ENCODE measurements around the gene HNMT.

The HNMT gene

DNA sequence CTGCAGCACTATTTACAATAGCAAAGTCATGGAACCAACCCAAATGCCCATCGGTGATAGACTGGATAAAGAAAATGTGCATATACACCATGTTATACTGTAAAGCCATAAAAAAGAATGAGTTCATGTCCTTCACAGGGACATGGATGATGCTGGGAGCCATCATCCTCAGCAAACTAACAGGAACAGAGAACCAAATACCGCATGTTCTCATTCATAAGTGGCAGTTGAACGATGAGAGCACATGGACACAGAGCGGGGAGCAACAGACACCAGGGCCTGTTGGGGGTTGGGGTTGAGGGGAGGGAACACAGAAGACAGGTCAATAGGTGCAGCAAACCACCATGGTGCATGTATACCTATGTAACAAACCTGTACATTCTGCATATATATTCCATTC is 33.5 kb downstream of the HNMT start:
- no peaks in the 10 kb centered on the region for H3K36me3 ChIP-seq
- H3K27me3 ChIP-seq = no peaks in the 10 kb centered on the region
- TF ChIP-seq, protein P1, sequence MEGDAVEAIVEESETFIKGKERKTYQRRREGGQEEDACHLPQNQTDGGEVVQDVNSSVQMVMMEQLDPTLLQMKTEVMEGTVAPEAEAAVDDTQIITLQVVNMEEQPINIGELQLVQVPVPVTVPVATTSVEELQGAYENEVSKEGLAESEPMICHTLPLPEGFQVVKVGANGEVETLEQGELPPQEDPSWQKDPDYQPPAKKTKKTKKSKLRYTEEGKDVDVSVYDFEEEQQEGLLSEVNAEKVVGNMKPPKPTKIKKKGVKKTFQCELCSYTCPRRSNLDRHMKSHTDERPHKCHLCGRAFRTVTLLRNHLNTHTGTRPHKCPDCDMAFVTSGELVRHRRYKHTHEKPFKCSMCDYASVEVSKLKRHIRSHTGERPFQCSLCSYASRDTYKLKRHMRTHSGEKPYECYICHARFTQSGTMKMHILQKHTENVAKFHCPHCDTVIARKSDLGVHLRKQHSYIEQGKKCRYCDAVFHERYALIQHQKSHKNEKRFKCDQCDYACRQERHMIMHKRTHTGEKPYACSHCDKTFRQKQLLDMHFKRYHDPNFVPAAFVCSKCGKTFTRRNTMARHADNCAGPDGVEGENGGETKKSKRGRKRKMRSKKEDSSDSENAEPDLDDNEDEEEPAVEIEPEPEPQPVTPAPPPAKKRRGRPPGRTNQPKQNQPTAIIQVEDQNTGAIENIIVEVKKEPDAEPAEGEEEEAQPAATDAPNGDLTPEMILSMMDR (IDR thresholded peaks at IDR 0.05) = no peak
- no peak overlapping the region for H3K27ac ChIP-seq
- no peaks in the 10 kb centered on the region for H3K9me3 ChIP-seq
- no peaks in the 10 kb centered on the region for H3K4me1 ChIP-seq (ENCODE audit: control insufficient read depth in 1 of 2, insufficient read depth in 1 of 2, low read depth in 1 of 2, low read length in 1 of 2)
- no peak overlapping the region for H3K4me3 ChIP-seq (ENCODE audit: low read depth in 1 of 2, low read length in 1 of 2)

GRCh38 chr2:137998503-137998902 is 34.2 kb downstream of the HNMT start:
- Histone ChIP-seq H3K36me3 (no peaks in the 10 kb centered on the region), H3K9me3 (no peaks in the 10 kb centered on the region), H3K27me3 (no peaks in the 10 kb centered on the region), H3K4me1 (ENCODE audit: control insufficient read depth in 1 of 2, insufficient read depth in 1 of 2, low read depth in 1 of 2, low read length in 1 of 2) (no peaks in the 10 kb centered on the region), H3K4me3 (ENCODE audit: low read depth in 1 of 2, low read length in 1 of 2) (no peak overlapping the region), H3K27ac (no peak overlapping the region)
- TF ChIP-seq, protein P1 (IDR thresholded peaks at IDR 0.05) = no peak

DNA sequence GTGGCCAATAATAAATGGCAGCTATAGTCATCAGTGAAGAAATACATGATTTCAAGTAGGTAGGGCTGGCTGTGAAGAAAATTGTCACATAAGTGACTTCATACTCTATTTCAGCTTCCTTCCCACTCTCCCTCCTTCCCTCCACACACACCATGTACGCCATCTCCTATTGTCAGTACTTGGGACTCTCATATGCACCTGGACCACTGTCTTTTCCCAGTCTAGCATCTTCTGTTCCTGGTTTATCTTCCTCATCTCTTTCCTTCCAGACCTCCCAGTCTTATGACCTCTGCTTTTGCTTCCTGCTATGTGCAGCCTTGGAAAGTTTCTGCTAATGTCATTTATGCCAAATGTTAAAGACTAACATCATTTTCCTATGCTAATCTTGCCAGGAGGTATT is 35.0 kb downstream of the HNMT start:
- TF ChIP-seq, protein P1 (IDR thresholded peaks at IDR 0.05) = no peak
- H3K4me1 ChIP-seq (ENCODE audit: control insufficient read depth in 1 of 2, insufficient read depth in 1 of 2, low read depth in 1 of 2, low read length in 1 of 2) = no peaks in the 10 kb centered on the region
- no peaks in the 10 kb centered on the region for H3K27me3 ChIP-seq
- H3K9me3 ChIP-seq = no peaks in the 10 kb centered on the region
- H3K27ac ChIP-seq = no peak overlapping the region
- H3K4me3 ChIP-seq (ENCODE audit: low read depth in 1 of 2, low read length in 1 of 2) = no peak overlapping the region
- no peaks in the 10 kb centered on the region for H3K36me3 ChIP-seq

DNA sequence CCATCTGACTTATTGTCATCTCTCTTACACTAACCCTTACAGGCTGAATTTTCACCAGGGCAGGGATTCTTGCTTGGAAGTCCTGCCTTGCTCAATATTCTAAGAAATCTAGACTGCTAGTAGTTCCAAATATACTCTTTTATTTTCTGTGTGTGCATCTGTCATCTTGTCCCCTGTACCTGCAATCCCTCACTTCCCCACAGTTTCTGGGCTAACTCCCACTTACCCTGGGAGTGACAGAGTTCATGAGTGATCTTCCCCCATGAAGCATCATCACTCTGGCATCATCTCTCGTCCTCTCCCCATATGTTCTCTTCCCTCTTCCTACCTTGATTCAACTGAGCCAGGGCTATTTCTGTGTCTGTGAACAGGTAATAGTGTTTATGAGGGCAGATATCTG is 35.7 kb downstream of the HNMT start:
- Histone ChIP-seq H3K4me1 (ENCODE audit: control insufficient read depth in 1 of 2, insufficient read depth in 1 of 2, low read depth in 1 of 2, low read length in 1 of 2) (no peaks in the 10 kb centered on the region), H3K27me3 (no peaks in the 10 kb centered on the region), H3K36me3 (no peaks in the 10 kb centered on the region), H3K4me3 (ENCODE audit: low read depth in 1 of 2, low read length in 1 of 2) (no peak overlapping the region), H3K27ac (no peak overlapping the region), H3K9me3 (no peaks in the 10 kb centered on the region)
- TF ChIP-seq, protein P1 (IDR thresholded peaks at IDR 0.05) = no peak

GRCh38 chr2:138000796-138001195 is 36.5 kb downstream of the HNMT start:
- Histone ChIP-seq H3K9me3 (no peaks in the 10 kb centered on the region), H3K4me1 (ENCODE audit: control insufficient read depth in 1 of 2, insufficient read depth in 1 of 2, low read depth in 1 of 2, low read length in 1 of 2) (no peaks in the 10 kb centered on the region), H3K27ac (no peak overlapping the region), H3K4me3 (ENCODE audit: low read depth in 1 of 2, low read length in 1 of 2) (no peak overlapping the region), H3K27me3 (no peaks in the 10 kb centered on the region), H3K36me3 (no peaks in the 10 kb centered on the region)
- TF ChIP-seq, protein P1 (IDR thresholded peaks at IDR 0.05) = no peak

GRCh38 chr2:138003411-138003810 is 39.1 kb downstream of the HNMT start:
- Histone ChIP-seq H3K4me1 (ENCODE audit: control insufficient read depth in 1 of 2, insufficient read depth in 1 of 2, low read depth in 1 of 2, low read length in 1 of 2) (no peaks in the 10 kb centered on the region), H3K4me3 (ENCODE audit: low read depth in 1 of 2, low read length in 1 of 2) (no peak overlapping the region), H3K36me3 (no peaks in the 10 kb centered on the region), H3K27me3 (no peaks in the 10 kb centered on the region), H3K9me3 (no peaks in the 10 kb centered on the region), H3K27ac (no peak overlapping the region)
- TF ChIP-seq, protein P1 (IDR thresholded peaks at IDR 0.05) = no peak
